K562 (cell line): ENCODE measurements around the gene SLC6A16. TPM values are rescaled to one million over a fixed set of nuclear protein-coding genes. Genes with fewer than 3 reads are reported as not detected.

ENCODE experiments used
- CHD4 ChIP-seq: fragments of 200-600 bp; sonication (generic); IDR thresholded peaks from 3 replicates; pipeline ENCODE4 v1.6.1; 2012; ENCODE audit warnings: low read depth, mild to moderate bottlenecking, mixed read lengths, low read length, inconsistent platforms; ENCODE audit not compliant: insufficient read depth, insufficient replicate concordance, poor library complexity, severe bottlenecking
- ESRRB ChIP-seq: fragments of 250-450 bp; sonication (Bioruptor Pico); IDR thresholded peaks from 2 replicates; pipeline ENCODE4 v1.5.0; 2020; ENCODE audit warnings: mild to moderate bottlenecking, moderate library complexity, borderline replicate concordance
- NELFE ChIP-seq: IDR thresholded peaks from 2 replicates; pipeline ENCODE4 v1.6.1; 2011; ENCODE audit warnings: mild to moderate bottlenecking; ENCODE audit not compliant: insufficient read depth, insufficient read length
- SIN3A ChIP-seq, 2 experiments: fragments of 150-350 bp in 1 of 2; IDR thresholded peaks; 2 replicates each; pipeline ENCODE4 v1.6.1; 2011 to 2016; ENCODE audit warnings: borderline replicate concordance in 2 of 2, low read depth in 2 of 2, low read length in 2 of 2, mild to moderate bottlenecking in 2 of 2, moderate library complexity in 2 of 2; ENCODE audit not compliant: control insufficient read depth in 1 of 2
- THRAP3 ChIP-seq: fragments of 450-650 bp; IDR thresholded peaks from 2 replicates; pipeline ENCODE4 v1.6.1; 2016; ENCODE audit warnings: mild to moderate bottlenecking, inconsistent platforms, borderline replicate concordance
- ZNF586 ChIP-seq: fragments of 450-650 bp; formaldehyde crosslinking; conservative IDR thresholded peaks from 2 replicates; pipeline ENCODE4 v1.4.0; 2020; ENCODE audit warnings: mild to moderate bottlenecking, moderate library complexity
- polyA plus RNA-seq, 8 experiments: library from polyadenylated mRNA; depleted of rRNA in 4 of 8; stranded (reverse) in 5 of 8; unstranded in 3 of 8; fragments of >200 nt; fragmentation: Nextera tagmentation in 2 of 8; fragmentation: Illumina TruSeq in 1 of 8; extraction: Ambion mirVana in 2 of 8; extraction: Trizol in 1 of 8; gene quantifications; 2 replicates each; pipeline versions ENCODE4 v1.2.1 to v1.2.3, GENCODE V29; 2011 to 2014; ENCODE audit warnings: inconsistent platforms in 1 of 8, missing spikeins in 1 of 8
- total RNA-seq, 7 experiments: library from RNA; depleted of rRNA in 6 of 7; stranded (reverse); fragments of >200 nt in 6 of 7; fragmentation: Illumina TruSeq in 2 of 7; extraction: Trizol in 2 of 7; gene quantifications; 2 replicates each; pipeline versions ENCODE4 v1.2.1 to v1.2.3, GENCODE V29; 2011 to 2021; ENCODE audit warnings: low replicate concordance in 1 of 7
- TF ChIP-seq, protein P1 (sequence below): fragments of 450-650 bp; IDR thresholded peaks from 2 replicates; pipeline ENCODE4 v1.6.1; 2016; ENCODE audit warnings: mild to moderate bottlenecking, moderate library complexity
- TF ChIP-seq, protein P2 (sequence below), 2 experiments: IDR thresholded peaks in 1 of 2; conservative IDR thresholded peaks in 1 of 2; 2 replicates each; pipeline ENCODE4 v1.6.1; 2016; ENCODE audit warnings: low read depth in 2 of 2, mild to moderate bottlenecking in 1 of 2, missing compliant biosample characterization in 1 of 2, missing genetic modification characterization in 1 of 2, moderate library complexity in 1 of 2

The SLC6A16 gene
- total and polyA plus RNA-seq, 9 of the 15 experiments (the other 6 are each of a cell fraction or from before 2014, with no cell fraction given) = 0.05 to 0.95 (median 0.36) TPM

- no peak for TF ChIP-seq THRAP3
- no peak for TF ChIP-seq ESRRB (CRISPR knock-in tag)
- no peak for TF ChIP-seq ZNF586 (CRISPR knock-in tag)
- TF ChIP-seq NELFE = no peak
- TF ChIP-seq, protein P1, sequence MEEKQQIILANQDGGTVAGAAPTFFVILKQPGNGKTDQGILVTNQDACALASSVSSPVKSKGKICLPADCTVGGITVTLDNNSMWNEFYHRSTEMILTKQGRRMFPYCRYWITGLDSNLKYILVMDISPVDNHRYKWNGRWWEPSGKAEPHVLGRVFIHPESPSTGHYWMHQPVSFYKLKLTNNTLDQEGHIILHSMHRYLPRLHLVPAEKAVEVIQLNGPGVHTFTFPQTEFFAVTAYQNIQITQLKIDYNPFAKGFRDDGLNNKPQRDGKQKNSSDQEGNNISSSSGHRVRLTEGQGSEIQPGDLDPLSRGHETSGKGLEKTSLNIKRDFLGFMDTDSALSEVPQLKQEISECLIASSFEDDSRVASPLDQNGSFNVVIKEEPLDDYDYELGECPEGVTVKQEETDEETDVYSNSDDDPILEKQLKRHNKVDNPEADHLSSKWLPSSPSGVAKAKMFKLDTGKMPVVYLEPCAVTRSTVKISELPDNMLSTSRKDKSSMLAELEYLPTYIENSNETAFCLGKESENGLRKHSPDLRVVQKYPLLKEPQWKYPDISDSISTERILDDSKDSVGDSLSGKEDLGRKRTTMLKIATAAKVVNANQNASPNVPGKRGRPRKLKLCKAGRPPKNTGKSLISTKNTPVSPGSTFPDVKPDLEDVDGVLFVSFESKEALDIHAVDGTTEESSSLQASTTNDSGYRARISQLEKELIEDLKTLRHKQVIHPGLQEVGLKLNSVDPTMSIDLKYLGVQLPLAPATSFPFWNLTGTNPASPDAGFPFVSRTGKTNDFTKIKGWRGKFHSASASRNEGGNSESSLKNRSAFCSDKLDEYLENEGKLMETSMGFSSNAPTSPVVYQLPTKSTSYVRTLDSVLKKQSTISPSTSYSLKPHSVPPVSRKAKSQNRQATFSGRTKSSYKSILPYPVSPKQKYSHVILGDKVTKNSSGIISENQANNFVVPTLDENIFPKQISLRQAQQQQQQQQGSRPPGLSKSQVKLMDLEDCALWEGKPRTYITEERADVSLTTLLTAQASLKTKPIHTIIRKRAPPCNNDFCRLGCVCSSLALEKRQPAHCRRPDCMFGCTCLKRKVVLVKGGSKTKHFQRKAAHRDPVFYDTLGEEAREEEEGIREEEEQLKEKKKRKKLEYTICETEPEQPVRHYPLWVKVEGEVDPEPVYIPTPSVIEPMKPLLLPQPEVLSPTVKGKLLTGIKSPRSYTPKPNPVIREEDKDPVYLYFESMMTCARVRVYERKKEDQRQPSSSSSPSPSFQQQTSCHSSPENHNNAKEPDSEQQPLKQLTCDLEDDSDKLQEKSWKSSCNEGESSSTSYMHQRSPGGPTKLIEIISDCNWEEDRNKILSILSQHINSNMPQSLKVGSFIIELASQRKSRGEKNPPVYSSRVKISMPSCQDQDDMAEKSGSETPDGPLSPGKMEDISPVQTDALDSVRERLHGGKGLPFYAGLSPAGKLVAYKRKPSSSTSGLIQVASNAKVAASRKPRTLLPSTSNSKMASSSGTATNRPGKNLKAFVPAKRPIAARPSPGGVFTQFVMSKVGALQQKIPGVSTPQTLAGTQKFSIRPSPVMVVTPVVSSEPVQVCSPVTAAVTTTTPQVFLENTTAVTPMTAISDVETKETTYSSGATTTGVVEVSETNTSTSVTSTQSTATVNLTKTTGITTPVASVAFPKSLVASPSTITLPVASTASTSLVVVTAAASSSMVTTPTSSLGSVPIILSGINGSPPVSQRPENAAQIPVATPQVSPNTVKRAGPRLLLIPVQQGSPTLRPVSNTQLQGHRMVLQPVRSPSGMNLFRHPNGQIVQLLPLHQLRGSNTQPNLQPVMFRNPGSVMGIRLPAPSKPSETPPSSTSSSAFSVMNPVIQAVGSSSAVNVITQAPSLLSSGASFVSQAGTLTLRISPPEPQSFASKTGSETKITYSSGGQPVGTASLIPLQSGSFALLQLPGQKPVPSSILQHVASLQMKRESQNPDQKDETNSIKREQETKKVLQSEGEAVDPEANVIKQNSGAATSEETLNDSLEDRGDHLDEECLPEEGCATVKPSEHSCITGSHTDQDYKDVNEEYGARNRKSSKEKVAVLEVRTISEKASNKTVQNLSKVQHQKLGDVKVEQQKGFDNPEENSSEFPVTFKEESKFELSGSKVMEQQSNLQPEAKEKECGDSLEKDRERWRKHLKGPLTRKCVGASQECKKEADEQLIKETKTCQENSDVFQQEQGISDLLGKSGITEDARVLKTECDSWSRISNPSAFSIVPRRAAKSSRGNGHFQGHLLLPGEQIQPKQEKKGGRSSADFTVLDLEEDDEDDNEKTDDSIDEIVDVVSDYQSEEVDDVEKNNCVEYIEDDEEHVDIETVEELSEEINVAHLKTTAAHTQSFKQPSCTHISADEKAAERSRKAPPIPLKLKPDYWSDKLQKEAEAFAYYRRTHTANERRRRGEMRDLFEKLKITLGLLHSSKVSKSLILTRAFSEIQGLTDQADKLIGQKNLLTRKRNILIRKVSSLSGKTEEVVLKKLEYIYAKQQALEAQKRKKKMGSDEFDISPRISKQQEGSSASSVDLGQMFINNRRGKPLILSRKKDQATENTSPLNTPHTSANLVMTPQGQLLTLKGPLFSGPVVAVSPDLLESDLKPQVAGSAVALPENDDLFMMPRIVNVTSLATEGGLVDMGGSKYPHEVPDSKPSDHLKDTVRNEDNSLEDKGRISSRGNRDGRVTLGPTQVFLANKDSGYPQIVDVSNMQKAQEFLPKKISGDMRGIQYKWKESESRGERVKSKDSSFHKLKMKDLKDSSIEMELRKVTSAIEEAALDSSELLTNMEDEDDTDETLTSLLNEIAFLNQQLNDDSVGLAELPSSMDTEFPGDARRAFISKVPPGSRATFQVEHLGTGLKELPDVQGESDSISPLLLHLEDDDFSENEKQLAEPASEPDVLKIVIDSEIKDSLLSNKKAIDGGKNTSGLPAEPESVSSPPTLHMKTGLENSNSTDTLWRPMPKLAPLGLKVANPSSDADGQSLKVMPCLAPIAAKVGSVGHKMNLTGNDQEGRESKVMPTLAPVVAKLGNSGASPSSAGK = no peak
- TF ChIP-seq CHD4 = no peak
- TF ChIP-seq, protein P2, sequence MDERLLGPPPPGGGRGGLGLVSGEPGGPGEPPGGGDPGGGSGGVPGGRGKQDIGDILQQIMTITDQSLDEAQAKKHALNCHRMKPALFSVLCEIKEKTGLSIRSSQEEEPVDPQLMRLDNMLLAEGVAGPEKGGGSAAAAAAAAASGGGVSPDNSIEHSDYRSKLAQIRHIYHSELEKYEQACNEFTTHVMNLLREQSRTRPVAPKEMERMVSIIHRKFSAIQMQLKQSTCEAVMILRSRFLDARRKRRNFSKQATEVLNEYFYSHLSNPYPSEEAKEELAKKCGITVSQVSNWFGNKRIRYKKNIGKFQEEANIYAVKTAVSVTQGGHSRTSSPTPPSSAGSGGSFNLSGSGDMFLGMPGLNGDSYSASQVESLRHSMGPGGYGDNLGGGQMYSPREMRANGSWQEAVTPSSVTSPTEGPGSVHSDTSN (CRISPR knock-in tag; IDR thresholded peaks at IDR 0.05; ENCODE audit: low read depth) = no peak
- TF ChIP-seq, protein P2 (tag; conservative IDR thresholded peaks at IDR 0.05; ENCODE audit: low read depth) = no peak
- no peak for TF ChIP-seq SIN3A (IDR thresholded peaks at IDR 0.05; ENCODE audit: borderline replicate concordance in 2 of 2, control insufficient read depth in 1 of 2, low read depth in 2 of 2, low read length in 2 of 2)
These were observed 34.5 kb downstream of the SLC6A16 start (continued) for GRCh38 chr19:49290517-49290916.
